CD4-positive, alpha-beta T cell treated with Interleukin-12 subunit alpha and Interleukin-12 subunit beta, for 1 hour (primary cell): ENCODE data around the gene SPATA32.
A peak's percentile ranks its signal among the peaks of the same experiment; 100 is the strongest.

Experiments used
- DNase-seq: peaks from one replicate; pipeline ENCODE4 v3.0.0-alpha.2; 2020

SPATA32 gene

GRCh38 chr17:45227926-45228762 is 33.8 kb downstream of the SPATA32 start:
- peak; percentile 43 for DNase-seq

- peak; percentile 49 for DNase-seq
Measured at GRCh38 chr17:45227101-45227925, 34.6 kb downstream of the SPATA32 start.

GRCh38 chr17:45226576-45226975 is 35.3 kb downstream of the SPATA32 start:
- DNase-seq = peak; percentile 54

- peak; percentile 97 for DNase-seq
Measured at GRCh38 chr17:45225964-45226530, 35.8 kb downstream of the SPATA32 start.

GRCh38 chr17:45225051-45225700 is 36.7 kb downstream of the SPATA32 start:
- peak; percentile 63 for DNase-seq

- peak; percentile 54 for DNase-seq
Measured at GRCh38 chr17:45224671-45225050, 37.2 kb downstream of the SPATA32 start.

GRCh38 chr17:45223539-45224528 is 38.1 kb downstream of the SPATA32 start:
- DNase-seq = peak; percentile 81

- no peak for DNase-seq
Measured at GRCh38 chr17:45222996-45223538, 38.8 kb downstream of the SPATA32 start.

GRCh38 chr17:45222289-45222995 is 39.5 kb downstream of the SPATA32 start:
- peak; percentile 73 for DNase-seq

- DNase-seq = no peak
Measured at GRCh38 chr17:45222014-45222288, 39.9 kb downstream of the SPATA32 start.

- peak; percentile 74 for DNase-seq
Measured at GRCh38 chr17:45221081-45222013, 40.5 kb downstream of the SPATA32 start, which contains the start of gene FMNL1. Gene FMNL1 (plus strand): TSS chr17:45221885. CDS start chr17:45222125, 240 bp downstream.

- DNase-seq = no peak
Measured at GRCh38 chr17:45220079-45220478, 41.8 kb downstream of the SPATA32 start.

GRCh38 chr17:45218895-45219661 is 42.8 kb downstream of the SPATA32 start:
- DNase-seq = peak; percentile 87
